Heart left ventricle (tissue), 13 donors: ENCODE data around the gene DNMT1.

Source experiments
- CTCF ChIP-seq, 12 donors: fragments of 200-600 bp; sonication (generic) in 4 of 12; IDR thresholded peaks; one replicate each; pipeline versions ENCODE4 v1.5.0 to v1.8.0; 2018 to 2022; ENCODE audit warnings: antibody characterized with exemption in 12 of 12, mild to moderate bottlenecking in 5 of 12
- POLR2A ChIP-seq, 2 donors: fragments of 450-650 bp; IDR thresholded peaks; one replicate each; pipeline ENCODE4 v1.6.1; 2017; ENCODE audit warnings: antibody characterized with exemption in 2 of 2, mild to moderate bottlenecking in 2 of 2, moderate library complexity in 2 of 2
- donor health status: ischemic (EF 13 %, LVEDD 7.1; RV severe dilation, severe dysfunction).
- donor health status: DM: no; HTN: yes; CAD: no.
- donor health status: DM: no; HTN: no; CAD: no.
- donor health status: ischemic (EF 25% LVEDD 6.9; RV normal size, moderate dysfunction).
- donor health status: ischemic (EF 25% LVEDD 5.7; RV mildly dilated, moderate dysfunction).
- donor health status: ischemic (EF 35%, LVEDD 5.7; RV mildly dilated, moderate dysfunction).
- donor health status: nonischemic (EF 11% LVEDD 7.7; RV severe dilation, severe dysfunction).
- donor health status: DM: yes; HTN: yes; CAD: no.
- donor health status: PGD.
- donor health status: ischemic (EF 29% LVEDD 5.4; RV normal size, mild dysfunction).
- donor health status: nonischemic (EF 23%, LVEDD 6.1; RV moderate dilation, normal function).

GRCh38 chr19:10095948-10096614, 98.7 kb downstream of the DNMT1 start:
- no peak for TF ChIP-seq CTCF (IDR thresholded peaks at IDR 0.05)
- TF ChIP-seq POLR2A (IDR thresholded peaks at IDR 0.05): peak in 1 of 2 donors; percentile 68
